ENCODE data around the gene INPP5F.

GRCh38 chr10:119734396-119735332 is 8.8 kb downstream of the INPP5F start:
- TF ChIP-seq EZH2 (IDR thresholded peaks at IDR 0.05) (no peak), POLR2AphosphoS5 (IDR thresholded peaks at IDR 0.05; ENCODE audit: borderline replicate concordance, low read depth, low read length) (no peak), FOXP2 (optimal IDR thresholded peaks at IDR 0.05; ENCODE audit: control extremely low read depth, extremely low read length, insufficient read depth) (no peak)

Data from SK-N-MC (cell line).